Thoracic aorta (tissue), 2 donors: Measurements from ENCODE around the gene CPT1C. TPM values are rescaled to one million over a fixed set of nuclear protein-coding genes. Genes with fewer than 3 reads are reported as not detected.
"Not testable (repeated sequence)": the region's sequence is repeated elsewhere in the genome, so short reads cannot be mapped to it uniquely, and the experiment has no call there.

ENCODE experiments used
- ATAC-seq: fragments of 150-250 bp; one replicate; pipeline ENCODE4 v1.8.0; 2017; ENCODE audit warnings: low read depth; ENCODE audit not compliant: insufficient number of reproducible peaks, low FRiP score
- DNase-seq: peaks from one replicate; pipeline ENCODE4 v3.0.0-alpha.2; 2020; ENCODE audit warnings: low spot score
- H3K27ac ChIP-seq, 2 donors: fragments of 200-600 bp; sonication (generic); 1 replicate in 1 of 2; 2 replicates in 1 of 2; pipeline ENCODE4 v1.5.1; 2016; ENCODE audit warnings: mild to moderate bottlenecking in 2 of 2, moderate library complexity in 2 of 2
- H3K27me3 ChIP-seq: fragments of 200-600 bp; sonication (generic); replicated peaks from 2 replicates; pipeline ENCODE4 v1.6.0; 2016; ENCODE audit warnings: mild to moderate bottlenecking; ENCODE audit not compliant: insufficient read depth
- H3K36me3 ChIP-seq: fragments of 200-600 bp; sonication (generic); one replicate; pipeline ENCODE4 v1.5.1; 2016
- H3K4me1 ChIP-seq, 2 donors: fragments of 200-600 bp; sonication (generic); 1 replicate in 1 of 2; 2 replicates in 1 of 2; pipeline versions ENCODE4 v1.5.1 to v1.6.0; 2016; ENCODE audit warnings: low read depth in 2 of 2, mild to moderate bottlenecking in 1 of 2; ENCODE audit not compliant: control insufficient read depth in 1 of 2
- H3K4me3 ChIP-seq: fragments of 200-600 bp; sonication (generic); 2 replicates; pipeline ENCODE4 v1.5.1; 2016; ENCODE audit warnings: mild to moderate bottlenecking
- H3K9me3 ChIP-seq: fragments of 200-600 bp; sonication (generic); 2 replicates; pipeline ENCODE4 v1.5.1; 2016
- CTCF ChIP-seq: fragments of 200-600 bp; sonication (generic); IDR thresholded peaks from one replicate; pipeline ENCODE4 v1.5.1; 2019; ENCODE audit warnings: antibody characterized with exemption
- total RNA-seq, 2 donors: library from RNA; depleted of rRNA; stranded (reverse); fragments of >200 nt; gene quantifications; one replicate each; pipeline versions ENCODE4 v1.1.0 to v1.2.3, GENCODE V29; 2016

Gene CPT1C
- total RNA-seq, 2 donors from 2014 or later: 2.5 to 3.9 TPM

- DNase-seq: no peak
- no peaks in the 10 kb centered on the region for H3K36me3 ChIP-seq
- H3K9me3 ChIP-seq: no peaks in the 10 kb centered on the region
- no peak overlapping the region for H3K4me3 ChIP-seq
- peaks cover 0 to 5% of the 10 kb centered on the region in 2 donors for H3K4me1 ChIP-seq
- no peaks in the 10 kb centered on the region for H3K27me3 ChIP-seq
- ATAC-seq: no peak
- H3K27ac ChIP-seq: no peak overlapping the region
- no peak for TF ChIP-seq CTCF
Observed at GRCh38 chr19:49713236-49713845, 22.4 kb downstream of the CPT1C start.

DNA sequence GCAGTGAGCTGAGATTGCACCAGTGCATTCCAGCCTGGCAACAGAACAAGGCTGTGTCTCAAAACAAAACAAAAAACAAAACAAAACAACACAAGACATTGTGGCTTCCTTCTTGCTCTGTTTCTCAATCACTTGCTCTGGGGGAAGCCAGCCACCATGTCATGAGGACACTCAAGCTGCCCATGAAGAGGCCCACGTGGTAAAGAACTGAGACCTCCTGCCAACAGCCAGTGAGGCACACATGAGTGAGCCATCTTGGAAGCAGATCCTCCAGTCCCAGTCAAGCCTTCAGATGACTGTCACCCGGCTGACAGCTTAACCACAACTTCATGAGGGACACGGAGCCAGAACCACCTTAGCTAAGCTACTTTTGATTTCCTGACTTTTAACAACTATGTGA, 25.2 kb downstream of the CPT1C start:
- H3K27ac ChIP-seq: no peak overlapping the region
- H3K4me1 ChIP-seq: peaks cover 0 to 5% of the 10 kb centered on the region in 2 donors
- H3K4me3 ChIP-seq: no peak overlapping the region
- ATAC-seq (no peak), DNase-seq (no peak)
- no peaks in the 10 kb centered on the region for H3K9me3 ChIP-seq
- no peak for TF ChIP-seq CTCF
- no peaks in the 10 kb centered on the region for H3K27me3 ChIP-seq
- H3K36me3 ChIP-seq: no peaks in the 10 kb centered on the region

GRCh38 chr19:49718511-49718910, 27.6 kb downstream of the CPT1C start:
- Histone ChIP-seq H3K9me3 (no peaks in the 10 kb centered on the region), H3K27me3 (no peaks in the 10 kb centered on the region), H3K4me3 (no peak overlapping the region), H3K4me1 (peaks cover 0 to 5% of the 10 kb centered on the region in 2 donors), H3K36me3 (no peaks in the 10 kb centered on the region), H3K27ac (no peak overlapping the region)
- ATAC-seq: no peak
- no peak for TF ChIP-seq CTCF
- no peak for DNase-seq

DNA sequence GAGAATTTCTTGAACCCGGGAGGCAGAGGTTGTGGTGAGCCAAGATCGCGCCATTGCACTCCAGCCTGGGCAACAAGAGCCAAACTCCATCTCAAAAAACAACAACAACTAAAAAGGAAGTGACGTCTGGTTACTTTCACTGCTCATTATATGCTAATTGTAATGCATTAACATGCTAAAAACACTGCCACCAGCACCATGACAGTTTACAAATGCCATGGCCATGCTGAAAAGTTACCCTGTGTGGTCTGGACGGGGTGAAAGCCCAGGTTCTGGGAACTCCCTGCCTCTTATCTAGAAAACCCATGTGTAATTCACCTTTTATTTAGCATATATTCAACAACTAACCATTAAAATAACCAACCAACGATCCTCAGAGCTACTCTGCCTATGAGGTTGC, 28.1 kb downstream of the CPT1C start:
- H3K36me3 ChIP-seq: no peaks in the 10 kb centered on the region
- H3K27me3 ChIP-seq: no peaks in the 10 kb centered on the region
- no peaks in the 10 kb centered on the region for H3K9me3 ChIP-seq
- DNase-seq (no peak), ATAC-seq (no peak)
- no peak overlapping the region for H3K4me3 ChIP-seq
- peaks cover 0 to 5% of the 10 kb centered on the region in 2 donors for H3K4me1 ChIP-seq
- TF ChIP-seq CTCF: no peak
- H3K27ac ChIP-seq: no peak overlapping the region

DNA sequence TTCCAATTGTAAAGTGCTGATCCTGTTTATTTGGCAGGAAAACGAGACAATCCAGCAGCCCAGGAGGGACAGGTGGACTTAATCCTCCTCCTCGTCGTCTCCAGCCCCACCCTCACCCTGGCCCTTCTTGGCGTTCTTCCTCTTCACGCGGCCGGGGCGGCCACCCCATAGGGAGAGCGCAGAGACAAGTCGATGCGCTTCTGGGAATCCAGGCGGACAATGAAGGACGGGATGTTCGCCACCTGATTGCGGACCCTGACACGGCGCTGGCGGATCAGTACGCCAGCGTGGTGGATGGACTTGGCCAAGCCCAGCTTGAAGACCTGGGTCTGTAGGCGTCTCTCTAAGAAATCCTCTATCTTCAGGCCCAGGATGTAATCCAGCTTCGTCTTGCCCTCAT, 28.5 kb downstream of the CPT1C start:
- not testable (repeated sequence) for H3K36me3 ChIP-seq, ATAC-seq, H3K9me3 ChIP-seq, H3K4me1 ChIP-seq, DNase-seq, H3K4me3 ChIP-seq, H3K27ac ChIP-seq, H3K27me3 ChIP-seq
